ENCODE results near the gene ASIC2.

Gene ASIC2

GRCh38 chr17:33242375-33243124 is 50.5 kb downstream of the ASIC2 start:
- DNase-seq (ENCODE audit: low read depth), result no peak

- DNase-seq (ENCODE audit: low read depth), result peak; percentile 84
These were observed 51.7 kb downstream of the ASIC2 start for GRCh38 chr17:33241390-33241789.

- no peak for DNase-seq (ENCODE audit: low read depth)
These were observed 52.7 kb downstream of the ASIC2 start for GRCh38 chr17:33240362-33240761.

- no peak for DNase-seq (ENCODE audit: low read depth)
These were observed 53.4 kb downstream of the ASIC2 start for GRCh38 chr17:33239702-33240101.

- DNase-seq (ENCODE audit: low read depth), result peak; percentile 95
These were observed 58.0 kb downstream of the ASIC2 start for GRCh38 chr17:33234930-33235685.

GRCh38 chr17:33234233-33234632 is 58.9 kb downstream of the ASIC2 start:
- no peak for DNase-seq (ENCODE audit: low read depth)

GRCh38 chr17:33233811-33234177 is 59.3 kb downstream of the ASIC2 start:
- DNase-seq (ENCODE audit: low read depth), result peak; percentile 86

- no peak for DNase-seq (ENCODE audit: low read depth)
These were observed 63.6 kb downstream of the ASIC2 start for GRCh38 chr17:33229499-33229898.

- DNase-seq (ENCODE audit: low read depth), result no peak
These were observed 64.1 kb downstream of the ASIC2 start for GRCh38 chr17:33229028-33229427.

- no peak for DNase-seq (ENCODE audit: low read depth)
These were observed 64.5 kb downstream of the ASIC2 start for GRCh38 chr17:33228548-33228947.

- DNase-seq (ENCODE audit: low read depth), result no peak
These were observed 65.2 kb downstream of the ASIC2 start for GRCh38 chr17:33227911-33228310.

- DNase-seq (ENCODE audit: low read depth), result no peak
These were observed 67.1 kb downstream of the ASIC2 start for GRCh38 chr17:33225994-33226393.

- no peak for DNase-seq (ENCODE audit: low read depth)
These were observed 67.6 kb downstream of the ASIC2 start for GRCh38 chr17:33225509-33225908.

- no peak for DNase-seq (ENCODE audit: low read depth)
These were observed 73.1 kb downstream of the ASIC2 start for GRCh38 chr17:33220036-33220435.

- no peak for DNase-seq (ENCODE audit: low read depth)
These were observed 74.1 kb downstream of the ASIC2 start for GRCh38 chr17:33218698-33219601.

- no peak for DNase-seq (ENCODE audit: low read depth)
These were observed 75.2 kb downstream of the ASIC2 start for GRCh38 chr17:33217891-33218290.

- no peak for DNase-seq (ENCODE audit: low read depth)
These were observed 78.1 kb downstream of the ASIC2 start for GRCh38 chr17:33214996-33215395.

GRCh38 chr17:33210285-33210684 is 82.8 kb downstream of the ASIC2 start:
- no peak for DNase-seq (ENCODE audit: low read depth)

GRCh38 chr17:33209671-33210070 is 83.4 kb downstream of the ASIC2 start:
- DNase-seq (ENCODE audit: low read depth), result no peak

- DNase-seq (ENCODE audit: low read depth), result no peak
These were observed 85.9 kb downstream of the ASIC2 start for GRCh38 chr17:33207231-33207630.

- no peak for DNase-seq (ENCODE audit: low read depth)
These were observed 87.5 kb downstream of the ASIC2 start for GRCh38 chr17:33205552-33205951.

- DNase-seq (ENCODE audit: low read depth), result no peak
These were observed 88.4 kb downstream of the ASIC2 start for GRCh38 chr17:33204701-33205100.

- DNase-seq (ENCODE audit: low read depth), result no peak
These were observed 88.9 kb downstream of the ASIC2 start for GRCh38 chr17:33204156-33204555.

Measured in amniotic epithelial cell (primary cell).